DMS 273 (cell line): Measurements from ENCODE around the gene TM7SF2.
"Not testable (repeated sequence)": the region's sequence is repeated elsewhere in the genome, so short reads cannot be mapped to it uniquely, and the experiment has no call there.

Experiments
- DNase-seq: peaks from one replicate; lab custom pipeline; 2025; ENCODE audit not compliant: unreplicated experiment; lab: John Stamatoyannopoulos, UW

TM7SF2 gene

GRCh38 chr11:65128182-65129145 lies 16.8 kb downstream of the TM7SF2 start:
- no peak for DNase-seq

- peak; percentile 37 for DNase-seq
Observed at GRCh38 chr11:65129649-65130441, 18.2 kb downstream of the TM7SF2 start.

GRCh38 chr11:65130631-65131416 lies 19.2 kb downstream of the TM7SF2 start:
- DNase-seq = no peak

- DNase-seq = no peak
Observed at GRCh38 chr11:65131417-65131776, 19.7 kb downstream of the TM7SF2 start.

GRCh38 chr11:65131895-65132237 lies 20.2 kb downstream of the TM7SF2 start:
- DNase-seq = no peak

GRCh38 chr11:65132238-65132987 lies 20.7 kb downstream of the TM7SF2 start:
- DNase-seq = no peak

- no peak for DNase-seq
Observed at GRCh38 chr11:65132988-65133700, 21.5 kb downstream of the TM7SF2 start.

GRCh38 chr11:65133724-65134123 lies 22.1 kb downstream of the TM7SF2 start:
- no peak for DNase-seq

- peak; percentile 93 for DNase-seq
Observed at GRCh38 chr11:65134240-65134951, 22.7 kb downstream of the TM7SF2 start, which contains the start of gene SYVN1. TSS of gene SYVN1 (minus strand) at chr11:65134519. CDS start at chr11:65133601, 918 bp downstream.

- DNase-seq = peak; percentile 96
Observed at GRCh38 chr11:65134952-65135632, 23.4 kb downstream of the TM7SF2 start.

GRCh38 chr11:65135633-65136145 lies 24.0 kb downstream of the TM7SF2 start:
- no peak for DNase-seq

- no peak for DNase-seq
Observed at GRCh38 chr11:65136515-65137096, 24.9 kb downstream of the TM7SF2 start.

- no peak for DNase-seq
Observed at GRCh38 chr11:65141896-65142494, 30.3 kb downstream of the TM7SF2 start.

- DNase-seq = peak; percentile 10
Observed at GRCh38 chr11:65147352-65148075, 35.8 kb downstream of the TM7SF2 start.

GRCh38 chr11:65148657-65149056 lies 37.0 kb downstream of the TM7SF2 start:
- DNase-seq = no peak

- not testable (repeated sequence) for DNase-seq
Observed at GRCh38 chr11:65150131-65150508, 38.4 kb downstream of the TM7SF2 start.
